ENCODE results near the gene FOXN1.
"Not testable (repeated sequence)": the region's sequence is repeated elsewhere in the genome, so short reads cannot be mapped to it uniquely, and the experiment has no call there.

Gene FOXN1

GRCh38 chr17:28500712-28501379 is 5.3 kb upstream of the FOXN1 start:
- DNase-seq (ENCODE audit: low spot score) = no peak

DNA sequence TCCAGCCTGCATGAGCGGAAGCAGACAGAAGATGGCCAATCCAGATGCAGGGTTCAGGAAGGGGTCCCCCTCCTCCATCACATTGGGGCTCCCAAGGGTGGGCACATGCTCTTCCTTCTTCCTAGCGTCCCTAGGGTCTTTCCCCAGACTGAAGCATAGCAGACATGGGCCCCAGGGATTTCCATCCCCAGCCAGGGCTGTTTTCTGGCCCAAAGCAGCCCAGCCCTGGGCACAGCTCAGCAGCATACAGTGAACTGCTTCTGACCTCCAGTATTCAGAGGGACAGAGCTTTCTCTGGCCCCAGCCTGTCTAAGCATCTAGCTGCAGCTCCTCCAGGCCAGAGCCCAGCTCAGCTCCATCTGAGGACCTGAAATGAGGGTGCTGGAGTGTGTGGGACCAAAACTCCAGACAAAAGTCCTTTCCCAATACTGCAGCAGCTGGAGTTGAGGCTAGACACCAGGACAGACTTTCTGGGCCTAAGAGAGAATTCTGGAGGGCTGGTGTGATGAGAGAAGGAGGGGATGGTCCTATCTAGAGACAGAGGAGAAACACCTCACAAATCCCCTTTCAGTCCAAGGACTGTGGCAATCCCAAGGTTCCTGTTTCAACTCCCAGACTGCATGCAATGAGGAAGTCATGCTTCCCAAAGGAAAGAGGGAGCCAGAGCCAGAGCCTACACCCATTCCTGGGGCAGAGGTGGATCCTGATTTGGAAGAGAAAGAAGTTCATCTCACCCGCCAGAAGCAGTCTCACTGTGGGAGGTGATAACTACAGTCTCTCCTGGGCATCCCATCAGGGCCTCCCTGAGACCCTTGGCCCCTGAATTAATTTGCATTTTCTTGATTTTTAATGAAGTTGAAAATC is 4.5 kb upstream of the FOXN1 start:
- no peak for DNase-seq (ENCODE audit: low spot score)

DNA sequence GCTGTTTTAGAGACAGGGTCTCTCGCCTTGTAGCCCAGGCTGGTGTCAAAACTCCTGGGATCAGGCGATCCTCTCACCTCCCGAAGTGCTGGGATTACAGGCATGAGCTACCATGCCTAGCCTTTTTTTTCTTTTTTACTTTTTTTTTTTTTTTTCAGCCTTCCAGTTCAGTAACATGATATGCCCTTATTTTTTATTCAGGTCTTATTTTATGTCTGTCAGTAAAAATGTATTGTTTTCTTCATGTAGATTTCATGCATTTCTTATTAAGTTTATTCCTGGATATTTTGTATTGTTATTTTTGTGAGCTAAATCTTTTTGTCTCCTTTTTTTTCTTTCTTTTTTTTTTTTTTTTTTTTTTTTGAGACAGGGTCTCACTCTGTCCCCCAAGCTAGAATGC is 2.7 kb upstream of the FOXN1 start:
- no peak for DNase-seq (ENCODE audit: low spot score)

GRCh38 chr17:28506763-28507487 is 777 bp downstream of the FOXN1 start:
- no peak for DNase-seq (ENCODE audit: low spot score)

DNA sequence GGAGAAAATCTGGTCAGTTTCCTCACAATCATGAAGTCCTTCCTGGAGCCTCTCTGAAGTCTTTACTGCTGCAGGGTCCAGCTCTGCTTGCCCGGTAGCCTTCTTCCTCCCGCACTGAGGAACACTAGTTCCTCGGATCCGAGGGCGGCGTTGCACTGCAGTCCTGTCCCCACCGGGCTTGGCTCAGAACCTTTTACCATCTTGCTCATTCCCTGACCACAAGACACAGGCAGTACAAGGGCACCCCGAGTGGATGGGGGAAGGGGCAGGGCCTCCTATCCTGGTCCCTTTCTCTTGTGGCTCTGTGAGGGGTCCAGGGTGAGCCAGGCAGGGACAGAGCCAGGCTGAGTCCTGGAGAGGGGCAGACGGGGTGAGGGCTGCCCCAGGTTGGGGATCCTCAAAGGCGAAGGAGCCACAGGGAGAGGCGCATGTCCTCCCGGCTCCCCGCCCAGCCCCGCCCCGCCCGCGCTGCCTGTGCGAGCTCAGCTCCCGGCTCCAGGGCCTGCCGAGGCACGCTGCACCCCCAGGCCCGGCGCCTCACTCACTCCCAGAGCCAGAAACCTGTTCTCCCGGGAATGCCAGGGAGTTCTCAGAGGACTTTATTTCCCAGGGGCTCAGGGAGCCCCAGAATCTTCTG is 1.5 kb downstream of the FOXN1 start:
- DNase-seq (ENCODE audit: low spot score) = no peak

- no peak for DNase-seq (ENCODE audit: low spot score)
Observed at GRCh38 chr17:28508211-28508724, 2.1 kb downstream of the FOXN1 start.

GRCh38 chr17:28509789-28510188 is 3.6 kb downstream of the FOXN1 start:
- no peak for DNase-seq (ENCODE audit: low spot score)

DNA sequence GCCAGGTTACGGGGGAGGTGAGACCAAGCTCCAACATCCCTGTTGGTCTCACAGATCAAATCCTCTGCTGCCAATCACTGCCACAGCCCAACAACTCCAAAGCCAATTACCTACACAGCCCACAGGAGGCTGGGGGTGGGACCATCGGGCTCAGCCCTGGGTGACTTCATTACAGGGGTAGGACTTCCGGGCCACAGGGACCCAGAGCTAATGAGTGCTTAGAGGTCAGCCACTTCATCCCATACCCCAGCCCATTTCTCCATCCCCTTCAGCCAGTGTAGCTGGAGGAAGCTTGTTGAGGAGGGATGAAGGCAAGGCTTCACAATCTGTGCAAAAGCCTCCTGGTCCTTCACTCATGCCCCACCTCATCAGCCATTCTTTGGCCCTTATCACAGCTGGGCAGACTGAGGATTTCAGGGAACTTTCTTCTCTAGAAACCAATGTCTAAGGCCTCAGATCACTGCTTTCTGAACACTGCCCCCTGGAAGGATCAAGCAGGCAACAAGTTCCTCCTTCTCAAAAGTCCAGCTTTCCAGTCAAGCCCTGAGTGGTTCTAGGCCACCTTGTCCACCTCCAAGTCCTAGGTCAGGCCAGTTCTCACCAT is 5.8 kb downstream of the FOXN1 start:
- no peak for DNase-seq (ENCODE audit: low spot score)

DNA sequence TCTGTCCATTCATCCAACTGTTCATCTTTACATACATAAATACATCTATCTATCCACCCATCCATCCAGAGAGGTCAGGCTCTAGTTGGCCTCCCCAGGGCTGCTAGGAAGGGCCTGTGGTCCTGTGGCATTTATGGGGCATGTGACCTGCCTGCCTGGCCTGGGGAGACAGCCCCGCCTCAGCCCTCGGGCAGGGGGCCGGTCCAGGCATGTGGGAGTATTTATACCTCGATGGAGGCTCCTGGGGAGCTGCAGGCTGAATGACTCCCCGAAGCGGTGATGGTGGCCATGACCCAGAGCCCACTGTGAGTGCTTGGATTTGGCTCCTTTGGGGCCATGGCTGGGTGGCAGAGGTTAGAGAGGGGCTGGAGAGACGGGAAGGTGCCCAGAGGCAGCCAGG is 7.3 kb downstream of the FOXN1 start:
- no peak for DNase-seq (ENCODE audit: low spot score)

- no peak for DNase-seq (ENCODE audit: low spot score)
Observed at GRCh38 chr17:28514561-28515002, 8.4 kb downstream of the FOXN1 start.

- no peak for DNase-seq (ENCODE audit: low spot score)
Observed at GRCh38 chr17:28515518-28515917, 9.4 kb downstream of the FOXN1 start.

GRCh38 chr17:28518132-28518531 is 12.0 kb downstream of the FOXN1 start:
- no peak for DNase-seq (ENCODE audit: low spot score)

DNA sequence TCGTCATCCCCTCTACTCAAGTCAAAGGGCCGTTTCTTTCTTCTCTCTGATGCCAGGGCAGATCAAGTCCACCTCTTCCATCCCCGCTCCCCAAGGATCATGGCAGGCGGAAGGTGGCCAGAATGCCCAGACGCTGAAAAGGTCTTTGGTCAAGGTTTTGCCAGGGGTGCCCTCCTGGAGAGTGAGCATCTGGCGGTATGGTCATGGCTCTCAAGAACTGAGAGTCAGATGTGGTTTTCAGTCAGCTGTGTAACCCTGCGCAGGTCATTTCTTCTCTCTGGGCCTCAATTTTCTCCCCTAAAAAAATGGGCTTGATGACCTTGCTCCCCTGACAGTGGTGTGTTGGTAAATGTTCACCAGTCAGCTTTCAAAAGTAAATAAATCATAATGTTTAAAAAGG is 12.4 kb downstream of the FOXN1 start:
- no peak for DNase-seq (ENCODE audit: low spot score)

- no peak for DNase-seq (ENCODE audit: low spot score)
Observed at GRCh38 chr17:28519236-28519635, 13.1 kb downstream of the FOXN1 start.

GRCh38 chr17:28520687-28521086 is 14.5 kb downstream of the FOXN1 start:
- no peak for DNase-seq (ENCODE audit: low spot score)

DNA sequence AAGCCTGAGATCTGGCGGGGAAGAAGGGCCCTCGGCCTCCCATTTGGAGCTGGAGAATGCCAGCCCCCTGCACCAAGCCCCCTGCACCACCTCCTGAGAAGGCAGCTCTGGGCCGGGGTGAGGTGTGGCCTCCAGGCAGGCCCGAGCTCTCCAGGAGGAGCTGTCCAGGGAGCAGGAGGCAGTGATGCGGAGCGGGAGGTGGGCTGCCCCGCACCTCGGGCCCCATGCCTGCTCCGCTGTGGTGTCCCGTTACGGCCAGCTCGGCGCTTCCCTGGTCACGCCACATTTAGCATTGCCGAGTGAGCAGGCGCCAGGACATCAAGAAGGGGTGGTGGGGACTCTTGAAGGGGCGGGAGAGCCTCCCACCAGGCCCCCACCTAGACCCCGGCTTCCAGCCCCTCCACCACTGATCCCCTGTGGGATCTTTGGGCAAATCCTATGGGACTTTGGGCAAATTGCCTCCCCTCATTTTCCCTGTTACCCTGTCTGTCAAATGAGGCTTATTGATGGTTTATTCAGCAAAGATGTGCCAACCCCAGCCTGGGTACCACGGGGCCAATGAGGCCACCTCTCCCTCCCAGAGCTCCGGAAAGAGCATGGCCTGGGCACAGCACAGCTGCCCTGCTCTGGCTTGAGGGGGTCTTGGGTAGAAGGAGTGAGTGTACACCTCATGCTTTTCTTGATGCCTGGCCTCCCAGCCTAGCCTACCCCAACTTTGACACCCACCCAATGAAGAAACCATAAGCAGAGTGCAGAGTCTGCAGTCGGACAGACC is 15.3 kb downstream of the FOXN1 start:
- DNase-seq (ENCODE audit: low spot score) = no peak

GRCh38 chr17:28522281-28522680 is 16.1 kb downstream of the FOXN1 start:
- DNase-seq (ENCODE audit: low spot score) = not testable (repeated sequence)

DNA sequence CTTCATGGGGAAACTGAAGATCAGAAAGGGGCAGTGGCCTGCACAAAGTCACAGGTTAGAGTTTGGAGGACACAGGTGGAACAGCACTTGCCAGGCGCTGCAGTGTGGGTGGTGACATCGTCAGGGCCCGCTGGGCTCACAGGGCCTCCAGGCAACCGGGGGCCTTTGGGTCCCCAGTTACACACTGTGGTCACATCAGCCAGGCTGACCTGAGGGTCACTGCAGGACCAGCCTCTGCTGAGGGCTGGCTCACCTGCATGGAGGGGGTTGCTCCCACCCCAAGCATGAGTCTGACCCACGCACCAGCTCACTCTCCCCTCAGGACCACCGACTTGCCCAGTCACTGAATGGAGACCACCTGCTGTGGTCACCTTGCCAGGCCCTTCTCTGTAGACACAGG is 17.0 kb downstream of the FOXN1 start:
- no peak for DNase-seq (ENCODE audit: low spot score)

DNA sequence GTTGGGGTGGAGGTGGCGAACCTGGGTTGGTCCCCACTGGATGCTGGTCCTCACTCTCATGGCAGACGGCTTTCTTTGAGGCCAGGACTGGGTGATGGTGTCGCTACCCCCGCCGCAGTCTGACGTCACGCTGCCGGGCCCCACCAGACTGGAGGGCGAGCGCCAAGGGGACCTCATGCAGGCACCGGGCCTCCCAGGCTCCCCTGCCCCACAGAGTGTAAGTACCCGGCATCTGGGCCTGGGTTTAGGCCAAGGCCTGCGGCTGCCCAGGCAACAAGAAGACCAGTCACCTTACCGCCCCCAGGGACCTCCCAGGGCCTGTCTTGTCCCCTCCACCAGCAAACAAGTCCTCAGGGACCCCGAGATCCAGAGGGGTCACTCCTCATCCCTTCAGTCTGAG is 17.7 kb downstream of the FOXN1 start:
- no peak for DNase-seq (ENCODE audit: low spot score)

DNA sequence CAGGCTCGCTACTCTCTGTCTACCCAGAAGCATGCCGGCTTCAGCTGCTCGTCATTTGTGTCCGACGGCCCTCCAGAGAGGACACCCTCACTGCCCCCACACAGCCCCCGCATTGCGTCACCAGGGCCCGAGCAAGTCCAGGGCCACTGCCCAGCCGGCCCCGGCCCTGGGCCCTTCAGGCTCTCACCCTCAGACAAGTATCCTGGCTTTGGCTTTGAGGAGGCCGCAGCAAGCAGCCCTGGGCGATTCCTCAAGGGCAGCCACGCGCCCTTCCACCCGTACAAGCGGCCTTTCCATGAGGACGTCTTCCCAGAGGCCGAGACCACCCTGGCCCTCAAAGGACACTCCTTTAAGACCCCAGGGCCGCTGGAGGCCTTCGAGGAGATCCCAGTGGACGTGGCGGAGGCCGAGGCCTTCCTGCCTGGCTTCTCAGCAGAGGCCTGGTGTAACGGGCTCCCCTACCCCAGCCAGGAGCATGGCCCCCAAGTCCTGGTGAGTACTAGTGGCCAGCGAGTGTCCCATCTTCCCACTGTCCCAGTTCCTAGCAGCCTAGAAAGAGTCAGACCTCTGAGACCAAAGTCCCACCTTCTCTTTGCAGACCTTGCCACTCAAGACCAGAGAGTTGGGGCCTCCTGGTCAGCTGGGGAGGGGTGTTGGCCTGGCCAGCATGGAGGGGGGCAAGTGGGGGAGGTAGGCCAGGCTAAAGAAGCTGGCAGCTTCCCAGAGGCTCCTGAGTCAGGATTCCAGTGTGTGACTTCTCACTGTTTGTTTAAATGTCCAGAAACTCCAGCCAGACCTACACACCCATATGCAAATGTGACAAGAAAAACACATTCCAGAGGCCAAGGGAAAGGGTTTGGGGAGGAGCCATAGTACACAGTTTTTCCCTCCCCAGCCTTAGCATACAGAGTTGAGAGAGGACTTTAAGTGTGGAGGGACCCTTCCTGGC is 18.6 kb downstream of the FOXN1 start:
- DNase-seq (ENCODE audit: low spot score) = no peak
